K562 (cell line): ENCODE data around the gene BNIP1. TPM values are rescaled to one million over a fixed set of nuclear protein-coding genes. Genes with fewer than 3 reads are reported as not detected.

Experiments used
- ATAC-seq: fragments of 200-7000 bp; cut with Tn5 transposase; 3 replicates; pipeline ENCODE4 v1.9.1; 2020; ENCODE audit warnings: moderate library complexity
- BruUV-seq: library from RNA; stranded (reverse); fragments of 400-500 nt; replicated peaks from 2 replicates; lab custom pipeline; 2021; lab: Mats Ljungman, UMichigan
- CTCF ChIA-PET: fragments of 300-600 bp; formaldehyde crosslinking; extraction: SDS; loops from one replicate; lab custom pipeline; 2021; ENCODE audit warnings: low intra/inter-chr PET ratio; lab: Yijun Ruan, JAX
- POLR2A ChIA-PET: fragments of 300-600, 350-650 bp; sonication (Branson Sonifier 250); formaldehyde crosslinking; extraction: SDS; loops from one replicate; lab custom pipeline; 2021; ENCODE audit warnings: antibody characterized with exemption, inconsistent platforms; lab: Yijun Ruan, JAX
- DNase-seq, 4 experiments: peaks; one replicate each; pipeline versions ENCODE4 v3.0.0 to v3.0.0-alpha.2; 2011 to 2018; ENCODE audit warnings: low spot score in 3 of 4, mixed read lengths in 3 of 4; ENCODE audit errors: extremely low read depth in 1 of 4
- FAIRE-seq: peaks from 2 replicates; lab custom pipeline; 2011; peaks lifted over from hg19 to GRCh38; lab: Jason Lieb, UNC
- H2AFZ ChIP-seq: 2 replicates; pipeline ENCODE4 v1.6.0; 2011; ENCODE audit warnings: low read depth, low read length, control low read depth, inconsistent platforms
- H3K27ac ChIP-seq: fragments of 200-600 bp; 3 replicates; pipeline ENCODE4 v1.8.0; 2011; ENCODE audit warnings: low read depth, mild to moderate bottlenecking, control low read depth, inconsistent platforms, low read length, moderate library complexity, mixed read lengths; ENCODE audit errors: extremely low read depth
- H3K27me3 ChIP-seq, 2 experiments: fragments of 300-600 bp in 1 of 2; 2 replicates in 1 of 2; 3 replicates in 1 of 2; pipeline versions ENCODE4 v1.6.0 to v1.8.0; 2011; ENCODE audit warnings: inconsistent platforms in 2 of 2, low read length in 2 of 2, mild to moderate bottlenecking in 1 of 2, mixed read lengths in 1 of 2, moderate library complexity in 1 of 2; ENCODE audit not compliant: control insufficient read depth in 2 of 2, insufficient read depth in 2 of 2
- H3K36me3 ChIP-seq: fragments of 300-600 bp; 3 replicates; pipeline ENCODE4 v1.8.0; 2011; ENCODE audit warnings: mild to moderate bottlenecking, low read length, inconsistent platforms; ENCODE audit not compliant: control insufficient read depth, insufficient read depth
- H3K4me1 ChIP-seq, 2 experiments: fragments of 200-600 bp in 1 of 2; replicated peaks in 1 of 2; 2 replicates in 1 of 2; 3 replicates in 1 of 2; pipeline versions ENCODE4 v1.5.1 to v1.8.0; 2011; ENCODE audit warnings: inconsistent platforms in 2 of 2, low read length in 2 of 2, mild to moderate bottlenecking in 1 of 2, mixed read lengths in 1 of 2, moderate library complexity in 1 of 2; ENCODE audit not compliant: control insufficient read depth in 2 of 2, insufficient read depth in 2 of 2
- H3K4me2 ChIP-seq: 2 replicates; pipeline ENCODE4 v1.6.1; 2011; ENCODE audit warnings: low read length, control low read depth, inconsistent platforms, mixed read lengths; ENCODE audit not compliant: insufficient read depth
- H3K4me3 ChIP-seq: fragments of 200-600 bp; sonication (generic), shearing (Covaris generic); 2 replicates; pipeline ENCODE4 v1.5.1; 2016; ENCODE audit warnings: control low read depth, inconsistent platforms
- H3K79me2 ChIP-seq: fragments of 200-600 bp; 3 replicates; pipeline ENCODE4 v1.8.0; 2011; ENCODE audit warnings: low read length, inconsistent platforms; ENCODE audit not compliant: control insufficient read depth, insufficient read depth
- H3K9ac ChIP-seq, 2 experiments: 2 replicates each; pipeline versions ENCODE4 v1.6.0 to v1.6.1; 2011; ENCODE audit warnings: low read depth in 2 of 2, low read length in 2 of 2, control low read depth in 1 of 2, inconsistent platforms in 1 of 2, mild to moderate bottlenecking in 1 of 2, mixed read lengths in 1 of 2; ENCODE audit not compliant: insufficient read depth in 1 of 2
- H3K9me1 ChIP-seq: one replicate; pipeline ENCODE4 v1.6.0; 2011; ENCODE audit warnings: inconsistent platforms, mild to moderate bottlenecking, low read length, moderate library complexity; ENCODE audit not compliant: control insufficient read depth, insufficient read depth
- H3K9me3 ChIP-seq: replicated peaks from 2 replicates; pipeline ENCODE4 v1.5.1; 2011; ENCODE audit warnings: low read depth, low read length, inconsistent platforms; ENCODE audit not compliant: control insufficient read depth, insufficient read depth
- H4K20me1 ChIP-seq: replicated peaks from 2 replicates; pipeline ENCODE4 v1.6.1; 2011; ENCODE audit warnings: low read length, inconsistent platforms, mixed read lengths; ENCODE audit not compliant: control insufficient read depth, insufficient read depth
- BRCA1 ChIP-seq, 2 experiments: fragments of 450-650 bp in 1 of 2; sonication (generic) in 1 of 2; formaldehyde crosslinking in 1 of 2; IDR thresholded peaks; 2 replicates each; pipeline versions ENCODE4 v1.5.0 to v1.6.1; 2017 to 2020; ENCODE audit warnings: mild to moderate bottlenecking in 1 of 2, missing genetic modification reagents in 1 of 2
- DMBX1 ChIP-seq: fragments of 250-450 bp; sonication (Bioruptor Pico); IDR thresholded peaks from 2 replicates; pipeline ENCODE4 v1.8.0; 2022; ENCODE audit warnings: inconsistent platforms, mild to moderate bottlenecking, moderate library complexity, borderline replicate concordance
- ETS2 ChIP-seq: IDR thresholded peaks from 2 replicates; pipeline ENCODE4 v1.6.1; 2016; ENCODE audit warnings: borderline replicate concordance, missing genetic modification characterization, mild to moderate bottlenecking, moderate library complexity, missing compliant biosample characterization; ENCODE audit not compliant: poor library complexity, severe bottlenecking
- GTF2E2 ChIP-seq: fragments of 200-800 bp; sonication (Bioruptor generic); IDR thresholded peaks from 2 replicates; pipeline ENCODE4 v1.6.1; 2016; ENCODE audit warnings: missing genetic modification characterization, missing compliant biosample characterization
- NR1H2 ChIP-seq: sonication (generic); formaldehyde crosslinking; IDR thresholded peaks from 2 replicates; pipeline ENCODE4 v1.4.0; 2020; ENCODE audit warnings: mild to moderate bottlenecking, missing genetic modification reagents
- RBM39 ChIP-seq: fragments of 200-400 bp; formaldehyde crosslinking; optimal IDR thresholded peaks from 2 replicates; pipeline ENCODE3; 2018; ENCODE audit warnings: low read depth, low read length
- ZNF324 ChIP-seq: fragments of 250-450 bp; sonication (Bioruptor Pico); IDR thresholded peaks from 2 replicates; pipeline ENCODE4 v1.4.0; 2020; ENCODE audit warnings: mild to moderate bottlenecking
- ZNF586 ChIP-seq: fragments of 450-650 bp; formaldehyde crosslinking; conservative IDR thresholded peaks from 2 replicates; pipeline ENCODE4 v1.4.0; 2020; ENCODE audit warnings: mild to moderate bottlenecking, moderate library complexity
- WGBS: fragments of 100-300 bp; shearing (Covaris generic); methylation state at CpG from one replicate; pipeline ENCODE4 v1.1.6; 2016; ENCODE audit warnings: low coverage, mixed read lengths; ENCODE audit not compliant: insufficient coverage; ENCODE audit errors: missing lambda C conversion rate; 5-methylcytosine and 5-hydroxymethylcytosine counted together
- in situ Hi-C: fragments of 300-500 bp; cut with MboI; formaldehyde crosslinking; loops from 4 replicates; pipeline ENCODE4 v1.15.0; 2018; ENCODE audit warnings: inconsistent platforms, mixed read lengths
- intact Hi-C: fragments of 100-400 bp; cut with micrococcal nuclease; formaldehyde crosslinking; loops from 2 replicates; pipeline ENCODE4 v1.14.2; 2022
- polyA plus RNA-seq, 8 experiments: library from polyadenylated mRNA; depleted of rRNA in 4 of 8; stranded (reverse) in 5 of 8; unstranded in 3 of 8; fragments of >200 nt; fragmentation: Nextera tagmentation in 2 of 8; fragmentation: Illumina TruSeq in 1 of 8; extraction: Ambion mirVana in 2 of 8; extraction: Trizol in 1 of 8; gene quantifications; 2 replicates each; pipeline versions ENCODE4 v1.2.1 to v1.2.3, GENCODE V29; 2011 to 2014; ENCODE audit warnings: inconsistent platforms in 1 of 8, missing spikeins in 1 of 8
- total RNA-seq, 7 experiments: library from RNA; depleted of rRNA in 6 of 7; stranded (reverse); fragments of >200 nt in 6 of 7; fragmentation: Illumina TruSeq in 2 of 7; extraction: Trizol in 2 of 7; gene quantifications; 2 replicates each; pipeline versions ENCODE4 v1.2.1 to v1.2.3, GENCODE V29; 2011 to 2021; ENCODE audit warnings: low replicate concordance in 1 of 7
- TF ChIP-seq, protein P1 (sequence below): sonication (generic); formaldehyde crosslinking; IDR thresholded peaks from 2 replicates; pipeline ENCODE4 v1.9.0; 2022; ENCODE audit warnings: mild to moderate bottlenecking, missing genetic modification reagents
- TF ChIP-seq, protein P2 (sequence below): fragments of 250-450 bp; sonication (Bioruptor Pico); IDR thresholded peaks from 2 replicates; pipeline ENCODE4 v1.8.0; 2022; ENCODE audit warnings: inconsistent platforms, mild to moderate bottlenecking, moderate library complexity, borderline replicate concordance
- TF ChIP-seq, protein P3 (sequence below): IDR thresholded peaks from 2 replicates; pipeline ENCODE4 v1.6.1; 2012; ENCODE audit warnings: low read depth, low read length, improper control_type of control experiment, borderline replicate concordance

The BNIP1 gene
- total and polyA plus RNA-seq, 9 of the 15 experiments (the other 6 are each of a cell fraction or from before 2014, with no cell fraction given): 18.8 to 65.0 (median 26.2) TPM

DNA sequence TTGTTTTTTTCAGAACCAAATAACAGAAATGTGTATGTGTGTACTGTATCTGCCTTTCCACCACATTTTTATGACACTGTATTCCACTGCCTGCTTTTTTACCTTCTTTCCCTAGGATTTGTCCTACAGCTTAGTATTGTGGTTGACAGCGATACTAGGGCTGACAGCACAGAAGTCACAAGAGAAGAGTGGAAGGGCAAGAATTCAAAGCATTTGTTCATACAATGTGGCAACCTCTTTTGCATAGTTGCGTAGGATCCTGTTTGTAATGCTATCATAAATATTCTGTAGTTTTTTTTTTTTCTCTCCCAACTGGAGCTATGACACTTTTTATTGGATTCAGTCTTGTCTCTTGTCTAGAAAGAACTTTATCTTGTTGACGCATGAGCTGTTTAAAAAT is 5.6 kb upstream of the BNIP1 start:
- Histone ChIP-seq H3K4me1 (peaks cover 0 to 1% of the 10 kb centered on the region in 2 experiments; a peak in 1 of 5 replicates), H3K27me3 (no peaks in the 10 kb centered on the region), H3K79me2 (no peaks in the 10 kb centered on the region), H2AFZ (no peak overlapping the region), H3K4me3 (no peak overlapping the region), H3K27ac (no peak overlapping the region), H3K9me1 (no peaks in the 10 kb centered on the region), H3K9me3 (no peaks in the 10 kb centered on the region), H4K20me1 (no peaks in the 10 kb centered on the region)
- CTCF ChIA-PET: no interaction called here
- ATAC-seq (no peak), DNase-seq (no peak), FAIRE-seq (no peak)
- no TSS peak for BruUV-seq
- intact Hi-C loops (no loop called here), in situ Hi-C loops (no loop called here)
- POLR2A ChIA-PET: interaction anchor here (0.6 to 0.8 kb wide), 2 partner anchors 30 to 346 kb away, joined by 3 to 4 read pairs; no protein-coding TSS in a partner anchor
- TF ChIP-seq ZNF324 (CRISPR knock-in tag) (no peak), BRCA1 (IDR thresholded peaks at IDR 0.05) (no peak), BRCA1 (CRISPR knock-in tag; IDR thresholded peaks at IDR 0.05) (no peak)
- TF ChIP-seq, protein P1, sequence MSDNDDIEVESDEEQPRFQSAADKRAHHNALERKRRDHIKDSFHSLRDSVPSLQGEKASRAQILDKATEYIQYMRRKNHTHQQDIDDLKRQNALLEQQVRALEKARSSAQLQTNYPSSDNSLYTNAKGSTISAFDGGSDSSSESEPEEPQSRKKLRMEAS (CRISPR knock-in tag): no peak
- TF ChIP-seq, all 486 proteins: peak for 0
- Histone ChIP-seq H3K36me3 (no peaks in the 10 kb centered on the region), H3K9ac (no peak overlapping the region), H3K4me2 (no peak overlapping the region)
- WGBS: 48% methylated on average over 3 of the region's 3 CpGs

DNA sequence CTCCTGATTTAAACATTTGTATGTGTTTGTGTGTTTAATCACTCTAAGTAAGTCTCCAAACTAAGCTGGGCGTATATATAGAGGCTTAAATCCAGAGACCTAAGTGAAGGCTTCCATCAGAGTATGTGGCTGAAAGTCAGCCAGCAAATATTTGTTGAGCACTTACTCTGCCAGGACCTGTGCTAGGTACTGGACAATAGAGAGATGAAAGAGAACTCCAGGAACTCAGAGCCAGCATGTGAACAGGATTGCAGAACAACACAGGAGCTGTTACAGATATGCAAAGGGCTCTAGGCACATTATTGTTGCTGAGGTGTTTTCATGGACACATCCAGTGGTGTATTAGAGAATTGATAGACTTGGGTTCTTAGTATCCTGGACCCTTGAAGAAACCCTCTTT is 4.7 kb upstream of the BNIP1 start:
- H3K27me3 ChIP-seq: no peaks in the 10 kb centered on the region
- DNase-seq: no peak
- ChIA-PET CTCF (no interaction called here), POLR2A (no interaction called here)
- H3K9me1 ChIP-seq: no peaks in the 10 kb centered on the region
- H3K9ac ChIP-seq: no peak overlapping the region
- intact Hi-C loops: no loop called here
- H3K4me3 ChIP-seq: no peak overlapping the region
- H3K9me3 ChIP-seq: no peaks in the 10 kb centered on the region
- in situ Hi-C loops: no loop called here
- no TSS peak for BruUV-seq
- no peak for ATAC-seq
- no peaks in the 10 kb centered on the region; the same call in 2 of the 3 replicates for H3K79me2 ChIP-seq
- H4K20me1 ChIP-seq: no peaks in the 10 kb centered on the region
- no peaks in the 10 kb centered on the region for H3K36me3 ChIP-seq
- H2AFZ ChIP-seq: no peak overlapping the region
- H3K27ac ChIP-seq: no peak overlapping the region
- WGBS: 41% methylated on average over 1 of the region's 1 CpG
- FAIRE-seq: no peak
- peaks cover 1 to 3% of the 10 kb centered on the region in 2 experiments; a peak in 2 of 5 replicates for H3K4me1 ChIP-seq
- H3K4me2 ChIP-seq: no peak overlapping the region
- TF ChIP-seq DMBX1 (CRISPR knock-in tag) (no peak), GTF2E2 (no peak), RBM39 (no peak), NR1H2 (CRISPR knock-in tag) (no peak), ZNF586 (CRISPR knock-in tag) (no peak), ETS2 (tag) (no peak)
- TF ChIP-seq, protein P2, sequence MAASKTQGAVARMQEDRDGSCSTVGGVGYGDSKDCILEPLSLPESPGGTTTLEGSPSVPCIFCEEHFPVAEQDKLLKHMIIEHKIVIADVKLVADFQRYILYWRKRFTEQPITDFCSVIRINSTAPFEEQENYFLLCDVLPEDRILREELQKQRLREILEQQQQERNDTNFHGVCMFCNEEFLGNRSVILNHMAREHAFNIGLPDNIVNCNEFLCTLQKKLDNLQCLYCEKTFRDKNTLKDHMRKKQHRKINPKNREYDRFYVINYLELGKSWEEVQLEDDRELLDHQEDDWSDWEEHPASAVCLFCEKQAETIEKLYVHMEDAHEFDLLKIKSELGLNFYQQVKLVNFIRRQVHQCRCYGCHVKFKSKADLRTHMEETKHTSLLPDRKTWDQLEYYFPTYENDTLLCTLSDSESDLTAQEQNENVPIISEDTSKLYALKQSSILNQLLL (CRISPR knock-in tag): no peak
- TF ChIP-seq, protein P3, sequence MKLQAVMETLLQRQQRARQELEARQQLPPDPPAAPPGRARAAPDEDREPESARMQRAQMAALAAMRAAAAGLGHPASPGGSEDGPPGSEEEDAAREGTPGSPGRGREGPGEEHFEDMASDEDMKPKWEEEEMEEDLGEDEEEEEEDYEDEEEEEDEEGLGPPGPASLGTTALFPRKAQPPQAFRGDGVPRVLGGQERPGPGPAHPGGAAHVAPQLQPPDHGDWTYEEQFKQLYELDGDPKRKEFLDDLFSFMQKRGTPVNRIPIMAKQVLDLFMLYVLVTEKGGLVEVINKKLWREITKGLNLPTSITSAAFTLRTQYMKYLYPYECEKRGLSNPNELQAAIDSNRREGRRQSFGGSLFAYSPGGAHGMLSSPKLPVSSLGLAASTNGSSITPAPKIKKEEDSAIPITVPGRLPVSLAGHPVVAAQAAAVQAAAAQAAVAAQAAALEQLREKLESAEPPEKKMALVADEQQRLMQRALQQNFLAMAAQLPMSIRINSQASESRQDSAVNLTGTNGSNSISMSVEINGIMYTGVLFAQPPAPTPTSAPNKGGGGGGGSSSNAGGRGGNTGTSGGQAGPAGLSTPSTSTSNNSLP: no peak
